HL-60 (cell line): ENCODE measurements around the gene STRIT1.

Experiments
- POLR2AphosphoS5 ChIP-seq: IDR thresholded peaks from 2 replicates; pipeline ENCODE4 v1.6.1; 2012; ENCODE audit warnings: low read depth
- SPI1 ChIP-seq: IDR thresholded peaks from 2 replicates; pipeline ENCODE4 v1.6.1; 2012; ENCODE audit warnings: low read depth, mild to moderate bottlenecking, borderline replicate concordance
- TF ChIP-seq, protein P1 (sequence below): IDR thresholded peaks from one replicate; pipeline ENCODE4 v1.5.1; 2011; ENCODE audit warnings: low read length, control low read depth, inconsistent platforms; ENCODE audit not compliant: insufficient read depth
- TF ChIP-seq, protein P2 (sequence below): IDR thresholded peaks from 2 replicates; pipeline ENCODE4 v1.6.1; 2012; ENCODE audit warnings: low read depth; ENCODE audit not compliant: insufficient replicate concordance

DNA sequence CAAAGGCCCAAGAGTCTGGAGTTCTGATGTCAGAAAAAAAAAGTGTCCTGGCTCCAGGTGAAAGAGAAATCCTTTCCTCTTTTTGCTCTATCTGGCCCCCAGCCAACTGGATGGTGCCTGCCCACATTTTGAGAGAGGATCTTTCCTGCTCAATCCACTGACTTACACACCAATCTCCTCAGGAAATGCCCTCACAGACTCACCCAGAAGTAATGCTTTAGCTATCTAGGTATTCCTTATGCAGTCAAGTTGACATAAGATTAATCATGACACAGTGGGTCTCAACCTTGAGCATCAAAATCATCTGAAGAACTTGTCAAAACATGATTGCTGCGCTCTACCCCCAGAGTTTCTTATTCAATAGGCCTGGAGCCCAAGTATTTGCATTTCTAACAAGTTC, 31.2 kb downstream of the STRIT1 start:
- TF ChIP-seq, protein P1, sequence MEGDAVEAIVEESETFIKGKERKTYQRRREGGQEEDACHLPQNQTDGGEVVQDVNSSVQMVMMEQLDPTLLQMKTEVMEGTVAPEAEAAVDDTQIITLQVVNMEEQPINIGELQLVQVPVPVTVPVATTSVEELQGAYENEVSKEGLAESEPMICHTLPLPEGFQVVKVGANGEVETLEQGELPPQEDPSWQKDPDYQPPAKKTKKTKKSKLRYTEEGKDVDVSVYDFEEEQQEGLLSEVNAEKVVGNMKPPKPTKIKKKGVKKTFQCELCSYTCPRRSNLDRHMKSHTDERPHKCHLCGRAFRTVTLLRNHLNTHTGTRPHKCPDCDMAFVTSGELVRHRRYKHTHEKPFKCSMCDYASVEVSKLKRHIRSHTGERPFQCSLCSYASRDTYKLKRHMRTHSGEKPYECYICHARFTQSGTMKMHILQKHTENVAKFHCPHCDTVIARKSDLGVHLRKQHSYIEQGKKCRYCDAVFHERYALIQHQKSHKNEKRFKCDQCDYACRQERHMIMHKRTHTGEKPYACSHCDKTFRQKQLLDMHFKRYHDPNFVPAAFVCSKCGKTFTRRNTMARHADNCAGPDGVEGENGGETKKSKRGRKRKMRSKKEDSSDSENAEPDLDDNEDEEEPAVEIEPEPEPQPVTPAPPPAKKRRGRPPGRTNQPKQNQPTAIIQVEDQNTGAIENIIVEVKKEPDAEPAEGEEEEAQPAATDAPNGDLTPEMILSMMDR = no peak
- TF ChIP-seq, protein P2, sequence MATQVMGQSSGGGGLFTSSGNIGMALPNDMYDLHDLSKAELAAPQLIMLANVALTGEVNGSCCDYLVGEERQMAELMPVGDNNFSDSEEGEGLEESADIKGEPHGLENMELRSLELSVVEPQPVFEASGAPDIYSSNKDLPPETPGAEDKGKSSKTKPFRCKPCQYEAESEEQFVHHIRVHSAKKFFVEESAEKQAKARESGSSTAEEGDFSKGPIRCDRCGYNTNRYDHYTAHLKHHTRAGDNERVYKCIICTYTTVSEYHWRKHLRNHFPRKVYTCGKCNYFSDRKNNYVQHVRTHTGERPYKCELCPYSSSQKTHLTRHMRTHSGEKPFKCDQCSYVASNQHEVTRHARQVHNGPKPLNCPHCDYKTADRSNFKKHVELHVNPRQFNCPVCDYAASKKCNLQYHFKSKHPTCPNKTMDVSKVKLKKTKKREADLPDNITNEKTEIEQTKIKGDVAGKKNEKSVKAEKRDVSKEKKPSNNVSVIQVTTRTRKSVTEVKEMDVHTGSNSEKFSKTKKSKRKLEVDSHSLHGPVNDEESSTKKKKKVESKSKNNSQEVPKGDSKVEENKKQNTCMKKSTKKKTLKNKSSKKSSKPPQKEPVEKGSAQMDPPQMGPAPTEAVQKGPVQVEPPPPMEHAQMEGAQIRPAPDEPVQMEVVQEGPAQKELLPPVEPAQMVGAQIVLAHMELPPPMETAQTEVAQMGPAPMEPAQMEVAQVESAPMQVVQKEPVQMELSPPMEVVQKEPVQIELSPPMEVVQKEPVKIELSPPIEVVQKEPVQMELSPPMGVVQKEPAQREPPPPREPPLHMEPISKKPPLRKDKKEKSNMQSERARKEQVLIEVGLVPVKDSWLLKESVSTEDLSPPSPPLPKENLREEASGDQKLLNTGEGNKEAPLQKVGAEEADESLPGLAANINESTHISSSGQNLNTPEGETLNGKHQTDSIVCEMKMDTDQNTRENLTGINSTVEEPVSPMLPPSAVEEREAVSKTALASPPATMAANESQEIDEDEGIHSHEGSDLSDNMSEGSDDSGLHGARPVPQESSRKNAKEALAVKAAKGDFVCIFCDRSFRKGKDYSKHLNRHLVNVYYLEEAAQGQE = no peak
- TF ChIP-seq POLR2AphosphoS5 (no peak), SPI1 (no peak)
